GDM1 (cell line): Measurements from ENCODE around the gene FOXF1.

Experiments
- DNase-seq: peaks from one replicate; lab custom pipeline; 2025; lab: John Stamatoyannopoulos, UW

The FOXF1 gene

GRCh38 chr16:86492961-86493629, 17.2 kb upstream of the FOXF1 start:
- no peak for DNase-seq

GRCh38 chr16:86494039-86494564, 16.2 kb upstream of the FOXF1 start:
- no peak for DNase-seq

GRCh38 chr16:86494565-86495356, 15.6 kb upstream of the FOXF1 start:
- no peak for DNase-seq

GRCh38 chr16:86495357-86495701, 15.0 kb upstream of the FOXF1 start:
- no peak for DNase-seq

GRCh38 chr16:86495756-86496261, 14.5 kb upstream of the FOXF1 start:
- DNase-seq, result no peak

GRCh38 chr16:86496262-86496928, 13.9 kb upstream of the FOXF1 start:
- DNase-seq, result no peak

- DNase-seq, result no peak
These were observed 13.3 kb upstream of the FOXF1 start for GRCh38 chr16:86496929-86497461.

GRCh38 chr16:86497551-86498021, 12.7 kb upstream of the FOXF1 start:
- DNase-seq, result no peak

- no peak for DNase-seq
These were observed 12.1 kb upstream of the FOXF1 start for GRCh38 chr16:86498155-86498670.

- no peak for DNase-seq
These were observed 11.5 kb upstream of the FOXF1 start for GRCh38 chr16:86498671-86499439.

GRCh38 chr16:86499440-86499786, 10.9 kb upstream of the FOXF1 start:
- no peak for DNase-seq

GRCh38 chr16:86499889-86500707, 10.2 kb upstream of the FOXF1 start:
- no peak for DNase-seq

- no peak for DNase-seq
These were observed 9.4 kb upstream of the FOXF1 start for GRCh38 chr16:86500708-86501510.

GRCh38 chr16:86501989-86502855, 8.1 kb upstream of the FOXF1 start:
- DNase-seq, result no peak

GRCh38 chr16:86502856-86503748, 7.2 kb upstream of the FOXF1 start:
- DNase-seq, result no peak

GRCh38 chr16:86503830-86504229, 6.5 kb upstream of the FOXF1 start:
- DNase-seq, result no peak

- no peak for DNase-seq
These were observed 5.8 kb upstream of the FOXF1 start for GRCh38 chr16:86504315-86505184.
